ENCODE data around the gene YPEL5. TPM values are rescaled to one million over a fixed set of nuclear protein-coding genes. Genes with fewer than 3 reads are reported as not detected.
A peak's percentile ranks its signal among the peaks of the same experiment; 100 is the strongest.
"Not testable (repeated sequence)": the region's sequence is repeated elsewhere in the genome, so short reads cannot be mapped to it uniquely, and the experiment has no call there.

Gene YPEL5
- total RNA-seq, 1 donor from 2014 or later: 16.8 TPM

GRCh38 chr2:30115141-30115980, 31.4 kb upstream of the YPEL5 start:
- DNase-seq: peak; percentile 89
- intact Hi-C loops (cut with micrococcal nuclease): loop anchor here (1.0 kb wide), 1 partner anchor 25 kb away; no protein-coding TSS in a partner anchor
- H3K9me3 Mint-ChIP-seq: no peaks in the 10 kb centered on the region
- H3K27me3 Mint-ChIP-seq: peaks cover 3% of the 10 kb centered on the region
- no peak overlapping the region for H3K27ac Mint-ChIP-seq
- no peaks in the 10 kb centered on the region for H3K36me3 Mint-ChIP-seq (ENCODE audit: low read depth)
- peaks cover 4% of the 10 kb centered on the region for H3K4me1 Mint-ChIP-seq
- H3K4me3 Mint-ChIP-seq: no peak overlapping the region

GRCh38 chr2:30115981-30116285, 30.9 kb upstream of the YPEL5 start:
- no peak overlapping the region for H3K27ac Mint-ChIP-seq
- H3K36me3 Mint-ChIP-seq (ENCODE audit: low read depth): no peaks in the 10 kb centered on the region
- no peaks in the 10 kb centered on the region for H3K9me3 Mint-ChIP-seq
- intact Hi-C loops (cut with micrococcal nuclease): loop anchor here (1.0 kb wide), 1 partner anchor 26 kb away; no protein-coding TSS in a partner anchor
- H3K4me3 Mint-ChIP-seq: no peak overlapping the region
- DNase-seq: no peak
- peaks cover 4% of the 10 kb centered on the region for H3K4me1 Mint-ChIP-seq
- H3K27me3 Mint-ChIP-seq: peaks cover 3% of the 10 kb centered on the region

- no peak for DNase-seq
- H3K27me3 Mint-ChIP-seq: peaks cover 24% of the 10 kb centered on the region
- no peak overlapping the region for H3K27ac Mint-ChIP-seq
- no peak overlapping the region for H3K4me3 Mint-ChIP-seq
- no peaks in the 10 kb centered on the region for H3K9me3 Mint-ChIP-seq
- intact Hi-C loops (cut with micrococcal nuclease): no loop called here
- H3K4me1 Mint-ChIP-seq: no peaks in the 10 kb centered on the region
- no peaks in the 10 kb centered on the region for H3K36me3 Mint-ChIP-seq (ENCODE audit: low read depth)
Measured at GRCh38 chr2:30122362-30122761, 24.4 kb upstream of the YPEL5 start.

GRCh38 chr2:30127016-30127893, 19.6 kb upstream of the YPEL5 start:
- Mint-ChIP-seq H3K36me3 (ENCODE audit: low read depth) (no peaks in the 10 kb centered on the region), H3K27ac (no peak overlapping the region), H3K27me3 (peaks cover 19% of the 10 kb centered on the region), H3K9me3 (no peaks in the 10 kb centered on the region), H3K4me1 (no peaks in the 10 kb centered on the region), H3K4me3 (no peak overlapping the region)
- no peak for DNase-seq
- intact Hi-C loops (cut with micrococcal nuclease): no loop called here

DNA sequence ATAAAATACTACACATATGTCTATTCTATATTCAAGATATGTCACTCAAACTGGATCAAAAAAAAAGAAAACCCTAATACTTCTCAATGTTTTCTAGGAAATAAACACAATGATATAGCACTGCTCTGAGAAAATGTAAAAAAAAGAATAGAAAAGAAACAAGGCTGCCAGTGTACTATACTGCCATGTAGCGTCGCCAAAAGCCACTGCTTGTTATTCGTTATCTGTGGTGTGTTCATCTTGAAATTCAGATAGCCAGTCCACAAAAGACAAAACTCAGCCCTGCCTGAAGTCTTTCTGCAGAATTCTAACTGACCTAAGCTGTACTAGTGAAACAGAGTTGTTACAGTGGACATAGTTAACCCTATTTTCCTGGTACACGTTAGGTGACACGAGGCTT, 12.2 kb upstream of the YPEL5 start:
- Mint-ChIP-seq H3K27me3 (peaks cover 7% of the 10 kb centered on the region), H3K36me3 (ENCODE audit: low read depth) (no peaks in the 10 kb centered on the region), H3K4me1 (peaks cover 6% of the 10 kb centered on the region), H3K4me3 (no peak overlapping the region), H3K27ac (no peak overlapping the region), H3K9me3 (no peaks in the 10 kb centered on the region)
- DNase-seq: no peak
- intact Hi-C loops (cut with micrococcal nuclease): no loop called here

DNA sequence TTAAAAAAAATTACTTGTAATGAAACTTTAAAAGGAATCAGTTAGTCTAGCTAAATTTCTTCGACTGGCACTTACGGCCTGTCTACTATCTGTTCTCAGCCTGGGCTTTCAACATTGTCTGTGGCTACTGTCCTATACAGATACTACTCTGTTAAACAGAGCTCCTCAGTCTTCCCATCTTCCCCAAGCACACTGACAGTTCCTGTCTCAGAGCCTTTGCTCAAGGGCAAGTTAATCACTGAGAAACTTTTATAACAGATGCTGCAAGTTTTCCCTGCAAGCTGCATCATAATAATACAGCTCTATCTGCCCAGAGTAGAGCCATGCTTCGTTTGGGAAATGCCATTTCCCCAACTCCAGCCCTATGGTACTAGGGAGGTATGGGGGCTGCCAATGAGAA, 11.3 kb upstream of the YPEL5 start:
- H3K27ac Mint-ChIP-seq: no peak overlapping the region
- DNase-seq: no peak
- peaks cover 7% of the 10 kb centered on the region for H3K27me3 Mint-ChIP-seq
- H3K36me3 Mint-ChIP-seq (ENCODE audit: low read depth): no peaks in the 10 kb centered on the region
- peaks cover 7% of the 10 kb centered on the region for H3K4me1 Mint-ChIP-seq
- no peak overlapping the region for H3K4me3 Mint-ChIP-seq
- H3K9me3 Mint-ChIP-seq: no peaks in the 10 kb centered on the region
- intact Hi-C loops (cut with micrococcal nuclease): no loop called here

GRCh38 chr2:30136764-30137444, 9.9 kb upstream of the YPEL5 start:
- H3K36me3 Mint-ChIP-seq (ENCODE audit: low read depth): no peaks in the 10 kb centered on the region
- H3K4me3 Mint-ChIP-seq: no peak overlapping the region
- DNase-seq: no peak
- H3K27me3 Mint-ChIP-seq: peaks cover 7% of the 10 kb centered on the region
- peaks cover 7% of the 10 kb centered on the region for H3K4me1 Mint-ChIP-seq
- no peak overlapping the region for H3K27ac Mint-ChIP-seq
- H3K9me3 Mint-ChIP-seq: no peaks in the 10 kb centered on the region
- intact Hi-C loops (cut with micrococcal nuclease): no loop called here

DNA sequence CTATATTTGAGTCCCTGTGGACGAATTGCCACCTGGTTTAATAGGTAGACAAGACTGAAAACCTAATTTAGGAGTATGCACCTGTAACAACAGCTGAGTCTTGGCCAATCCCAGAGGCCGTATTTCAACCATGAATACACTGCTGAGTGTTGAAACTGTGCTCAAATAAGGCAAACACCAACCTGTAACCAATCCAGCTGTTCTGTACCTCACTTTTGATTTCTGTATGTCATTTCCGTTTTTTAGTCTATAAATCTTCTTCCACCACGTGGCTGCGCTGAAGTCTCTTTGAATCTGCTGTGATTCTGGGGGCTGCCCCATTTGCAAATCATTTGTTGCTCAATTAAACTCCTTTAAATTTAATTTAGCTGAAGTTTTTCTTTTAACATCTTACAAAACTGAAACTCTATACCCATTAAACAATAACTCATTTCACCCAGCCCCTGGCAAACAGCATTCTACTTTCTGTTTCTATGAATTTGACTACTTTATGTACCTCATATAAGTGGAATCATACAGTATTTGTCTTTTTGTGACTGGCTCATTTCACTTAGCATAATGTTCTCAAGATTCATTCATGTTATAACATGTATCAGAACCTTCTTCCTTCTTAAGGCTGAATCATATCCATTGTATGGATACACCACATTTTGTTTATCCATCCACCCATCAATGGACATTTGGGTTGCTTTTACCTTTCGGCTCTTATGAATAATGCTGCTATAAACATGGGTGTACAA, 7.5 kb upstream of the YPEL5 start:
- intact Hi-C loops (cut with micrococcal nuclease): no loop called here
- Mint-ChIP-seq H3K4me1 (peaks cover 7% of the 10 kb centered on the region), H3K27ac (peak overlapping the region; percentile 62), H3K36me3 (ENCODE audit: low read depth) (no peaks in the 10 kb centered on the region), H3K9me3 (no peaks in the 10 kb centered on the region), H3K27me3 (peaks cover 5% of the 10 kb centered on the region), H3K4me3 (peak overlapping the region; percentile 15)
- DNase-seq: peak; percentile 71

DNA sequence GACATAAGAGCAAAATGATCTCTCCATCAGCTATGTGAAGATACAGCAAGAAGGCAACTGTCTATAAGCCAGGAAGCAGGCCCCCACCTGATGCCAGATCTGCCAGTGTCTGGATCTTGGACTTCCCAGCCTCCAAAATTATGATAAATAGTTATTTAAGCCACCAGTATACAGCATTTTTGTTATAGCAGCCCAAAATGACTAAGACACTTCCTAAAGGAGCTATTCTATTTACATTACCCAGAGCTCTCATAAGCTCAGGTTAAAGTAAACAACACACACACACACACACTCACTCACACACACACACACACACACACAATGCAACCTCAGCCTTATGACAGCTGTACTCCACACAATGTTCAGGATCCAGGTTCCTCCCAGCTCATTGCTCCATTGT, 5.7 kb upstream of the YPEL5 start:
- no peak overlapping the region for H3K4me3 Mint-ChIP-seq
- H3K36me3 Mint-ChIP-seq (ENCODE audit: low read depth): no peaks in the 10 kb centered on the region
- H3K4me1 Mint-ChIP-seq: peaks cover 16% of the 10 kb centered on the region
- DNase-seq: no peak
- no peaks in the 10 kb centered on the region for H3K9me3 Mint-ChIP-seq
- intact Hi-C loops (cut with micrococcal nuclease): no loop called here
- no peaks in the 10 kb centered on the region for H3K27me3 Mint-ChIP-seq
- no peak overlapping the region for H3K27ac Mint-ChIP-seq

- Mint-ChIP-seq H3K4me1 (peaks cover 23% of the 10 kb centered on the region), H3K27me3 (no peaks in the 10 kb centered on the region), H3K36me3 (ENCODE audit: low read depth) (peaks cover 2% of the 10 kb centered on the region), H3K9me3 (no peaks in the 10 kb centered on the region), H3K27ac (no peak overlapping the region), H3K4me3 (no peak overlapping the region)
- DNase-seq: no peak
- intact Hi-C loops (cut with micrococcal nuclease): no loop called here
Measured at GRCh38 chr2:30144260-30144659, 2.5 kb upstream of the YPEL5 start.

DNA sequence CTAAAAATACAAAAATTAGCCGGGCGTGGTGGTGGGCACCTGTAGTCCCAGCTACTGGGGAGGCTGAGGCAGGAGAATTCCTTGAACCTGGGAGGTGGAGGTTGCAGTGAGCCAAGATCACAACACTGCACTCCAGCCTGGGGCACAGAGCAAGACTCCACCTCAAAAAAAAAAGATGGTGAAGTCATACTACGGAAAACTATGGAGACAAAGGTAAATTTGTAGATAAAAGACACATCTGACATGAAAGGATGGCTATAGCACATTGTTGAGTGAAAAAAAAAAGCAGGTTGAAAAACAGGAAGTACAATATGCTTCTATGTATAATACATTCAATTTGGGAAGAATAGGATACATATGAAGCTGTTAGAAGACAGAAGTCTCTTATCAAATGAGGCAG, 1.9 kb upstream of the YPEL5 start:
- Mint-ChIP-seq H3K4me3 (peak overlapping the region; percentile 21), H3K27ac (peak overlapping the region; percentile 53), H3K4me1 (peaks cover 26% of the 10 kb centered on the region)

DNA sequence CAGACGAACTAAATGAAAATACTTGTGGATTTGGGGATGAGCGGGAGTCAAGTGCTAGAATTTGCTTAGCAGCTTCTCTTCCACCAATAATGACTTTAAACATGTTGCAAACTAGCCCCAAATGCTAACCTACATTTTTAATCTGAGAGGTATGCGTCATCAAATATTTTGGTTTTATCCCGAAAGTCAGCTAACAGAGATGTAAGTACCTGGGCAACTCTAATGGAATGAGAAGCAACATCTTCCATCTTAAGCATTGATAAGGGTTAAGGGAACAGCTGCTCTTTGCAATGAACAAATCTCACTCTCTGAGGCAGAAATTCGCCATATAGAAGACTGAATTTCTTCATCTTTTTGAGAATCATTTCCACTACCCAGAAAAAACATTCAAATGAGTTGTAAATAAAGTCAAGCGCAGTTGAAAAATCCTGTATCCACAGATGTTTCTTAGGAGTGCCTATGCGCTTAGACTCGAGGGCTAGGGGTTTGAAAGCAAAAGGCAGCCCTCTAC, 926 bp upstream of the YPEL5 start:
- Mint-ChIP-seq H3K27ac (peak overlapping the region; percentile 97), H3K27me3 (no peaks in the 10 kb centered on the region), H3K4me1 (peaks cover 32% of the 10 kb centered on the region), H3K4me3 (peak overlapping the region; percentile 87), H3K36me3 (ENCODE audit: low read depth) (peaks cover 8% of the 10 kb centered on the region), H3K9me3 (no peaks in the 10 kb centered on the region)
- intact Hi-C loops (cut with micrococcal nuclease): loop anchor here (1.0 to 5.0 kb wide), 8 partner anchors 19 to 1916 kb away; partner anchors contain the start of genes LBH, SPAST and TRMT61B
- DNase-seq: no peak

More for the DNA sequence above, 1.9 kb upstream of the YPEL5 start:
- H3K9me3 Mint-ChIP-seq; H3K36me3 Mint-ChIP-seq (ENCODE audit: low read depth); H3K27me3 Mint-ChIP-seq: not testable (repeated sequence)
- DNase-seq: peak; percentile 57
- intact Hi-C loops (cut with micrococcal nuclease): loop anchor here (5.0 kb wide), 4 partner anchors 192 to 1917 kb away; partner anchors contain the start of genes SPAST and TRMT61B

GRCh38 chr2:30147196-30147714, 448 bp downstream of the YPEL5 start:
- Mint-ChIP-seq H3K9me3 (no peaks in the 10 kb centered on the region), H3K4me1 (peaks cover 32% of the 10 kb centered on the region), H3K36me3 (ENCODE audit: low read depth) (peaks cover 10% of the 10 kb centered on the region), H3K4me3 (peak overlapping the region; percentile 76), H3K27me3 (no peaks in the 10 kb centered on the region), H3K27ac (peak overlapping the region; percentile 71)
- DNase-seq: peak; percentile 83
- intact Hi-C loops (cut with micrococcal nuclease): loop anchor here (2.0 to 5.0 kb wide), 6 partner anchors 18 to 1915 kb away; partner anchors contain the start of genes SPAST and TRMT61B
